ENCODE results near the gene ISG20L2. TPM values are rescaled to one million over a fixed set of nuclear protein-coding genes. Genes with fewer than 3 reads are reported as not detected.
A peak's percentile ranks its signal among the peaks of the same experiment; 100 is the strongest.

Gene ISG20L2
- total RNA-seq, 1 donor = 21.0 TPM

GRCh38 chr1:156767879-156768604 is 39.5 kb upstream of the ISG20L2 start:
- no peak for DNase-seq (ENCODE audit: insufficient read length, low spot score, missing footprints)
- Histone ChIP-seq H2AFZ (ENCODE audit: low read length) (peak overlapping the region; percentile 56), H3K9me3 (ENCODE audit: low read depth, low read length) (no peaks in the 10 kb centered on the region), H3K79me2 (ENCODE audit: insufficient read depth, low read length) (peaks cover 61% of the 10 kb centered on the region), H4K20me1 (ENCODE audit: insufficient read depth, low read length) (peaks cover 30% of the 10 kb centered on the region), H3K36me3 (ENCODE audit: insufficient read depth, low read length) (peaks cover 7% of the 10 kb centered on the region), H3K27ac (ENCODE audit: low read depth, low read length) (peak overlapping the region; percentile 88), H3K4me3 (ENCODE audit: insufficient read depth, low read length) (peak overlapping the region; percentile 82), H3K4me2 (ENCODE audit: insufficient read depth, low read length) (peak overlapping the region; percentile 97), H3K27me3 (ENCODE audit: insufficient read depth, low read length) (no peaks in the 10 kb centered on the region), H3K4me1 (ENCODE audit: insufficient read depth, low read length) (peaks cover 23% of the 10 kb centered on the region)
- no peak for TF ChIP-seq CTCF (IDR thresholded peaks at IDR 0.05; ENCODE audit: extremely low read depth, low read depth, low read length)

GRCh38 chr1:156767101-156767878 is 38.7 kb upstream of the ISG20L2 start, which contains the start of gene PRCC:
Gene PRCC, plus strand, starts transcription at chr1:156767535. Its CDS starts 237 bp downstream, at chr1:156767772.
- Histone ChIP-seq H2AFZ (ENCODE audit: low read length) (peak within 1 kb of the TSS; percentile 91), H3K4me2 (ENCODE audit: insufficient read depth, low read length) (peak within 1 kb of the TSS; percentile 97), H3K36me3 (ENCODE audit: insufficient read depth, low read length) (peaks cover 7% of the 10 kb centered on the region), H3K4me1 (ENCODE audit: insufficient read depth, low read length) (peaks cover 23% of the 10 kb centered on the region), H3K27ac (ENCODE audit: low read depth, low read length) (peak within 1 kb of the TSS; percentile 88), H3K9me3 (ENCODE audit: low read depth, low read length) (no peaks in the 10 kb centered on the region), H3K79me2 (ENCODE audit: insufficient read depth, low read length) (peaks cover 54% of the 10 kb centered on the region), H4K20me1 (ENCODE audit: insufficient read depth, low read length) (peaks cover 22% of the 10 kb centered on the region), H3K27me3 (ENCODE audit: insufficient read depth, low read length) (no peaks in the 10 kb centered on the region), H3K4me3 (ENCODE audit: insufficient read depth, low read length) (peak within 1 kb of the TSS; percentile 82)
- DNase-seq (ENCODE audit: insufficient read length, low spot score, missing footprints) = peak; percentile 95
- no peak for TF ChIP-seq CTCF (IDR thresholded peaks at IDR 0.05; ENCODE audit: extremely low read depth, low read depth, low read length)

- no peak for DNase-seq (ENCODE audit: insufficient read length, low spot score, missing footprints)
- Histone ChIP-seq H3K79me2 (ENCODE audit: insufficient read depth, low read length) (peaks cover 46% of the 10 kb centered on the region), H3K9me3 (ENCODE audit: low read depth, low read length) (no peaks in the 10 kb centered on the region), H3K4me2 (ENCODE audit: insufficient read depth, low read length) (peak overlapping the region; percentile 94), H3K27me3 (ENCODE audit: insufficient read depth, low read length) (no peaks in the 10 kb centered on the region), H3K4me1 (ENCODE audit: insufficient read depth, low read length) (peaks cover 23% of the 10 kb centered on the region), H3K36me3 (ENCODE audit: insufficient read depth, low read length) (peaks cover 7% of the 10 kb centered on the region), H4K20me1 (ENCODE audit: insufficient read depth, low read length) (peaks cover 18% of the 10 kb centered on the region), H3K4me3 (ENCODE audit: insufficient read depth, low read length) (peak overlapping the region; percentile 82), H2AFZ (ENCODE audit: low read length) (peak overlapping the region; percentile 91), H3K27ac (ENCODE audit: low read depth, low read length) (peak overlapping the region; percentile 88)
- TF ChIP-seq CTCF (IDR thresholded peaks at IDR 0.05; ENCODE audit: extremely low read depth, low read depth, low read length) = no peak
These were observed 37.9 kb upstream of the ISG20L2 start for GRCh38 chr1:156766298-156767100.
